KG1 (cell line): ENCODE data around the gene PCDHB12.
"Not testable (repeated sequence)": the region's sequence is repeated elsewhere in the genome, so short reads cannot be mapped to it uniquely, and the experiment has no call there.

Experiments
- DNase-seq: peaks from one replicate; lab custom pipeline; 2025; lab: John Stamatoyannopoulos, UW

Gene PCDHB12

GRCh38 chr5:141210281-141210680 lies 1.8 kb downstream of the PCDHB12 start:
- not testable (repeated sequence) for DNase-seq

- DNase-seq: not testable (repeated sequence)
These were observed 2.3 kb downstream of the PCDHB12 start for GRCh38 chr5:141210849-141211248.

- not testable (repeated sequence) for DNase-seq
These were observed 5.3 kb downstream of the PCDHB12 start, which contains the start of gene PCDHB13 for GRCh38 chr5:141213656-141214339. TSS of gene PCDHB13 (plus strand) at chr5:141213919. CDS start at chr5:141214124, 205 bp downstream.

- DNase-seq: not testable (repeated sequence)
These were observed 6.1 kb downstream of the PCDHB12 start for GRCh38 chr5:141214583-141214982.

GRCh38 chr5:141215504-141215903 lies 7.0 kb downstream of the PCDHB12 start:
- not testable (repeated sequence) for DNase-seq

GRCh38 chr5:141216035-141216434 lies 7.5 kb downstream of the PCDHB12 start:
- not testable (repeated sequence) for DNase-seq

- DNase-seq: no peak
These were observed 14.7 kb downstream of the PCDHB12 start, which contains the start of gene PCDHB14 for GRCh38 chr5:141223112-141223783. TSS of gene PCDHB14 (plus strand) at chr5:141223343. CDS start at chr5:141223506, 163 bp downstream.

- DNase-seq: not testable (repeated sequence)
These were observed 16.3 kb downstream of the PCDHB12 start for GRCh38 chr5:141224844-141225243.

- not testable (repeated sequence) for DNase-seq
These were observed 16.9 kb downstream of the PCDHB12 start for GRCh38 chr5:141225421-141225820.

- DNase-seq: no peak
These were observed 25.7 kb downstream of the PCDHB12 start for GRCh38 chr5:141234109-141234667.

GRCh38 chr5:141235922-141236321 lies 27.4 kb downstream of the PCDHB12 start:
- not testable (repeated sequence) for DNase-seq

GRCh38 chr5:141236516-141237313 lies 28.2 kb downstream of the PCDHB12 start:
- no peak for DNase-seq

GRCh38 chr5:141241496-141241895 lies 33.0 kb downstream of the PCDHB12 start:
- DNase-seq: no peak

- DNase-seq: no peak
These were observed 36.8 kb downstream of the PCDHB12 start, which contains the start of gene PCDHB15 for GRCh38 chr5:141245250-141245717. TSS of gene PCDHB15 (plus strand) at chr5:141245395. CDS start at chr5:141245579, 184 bp downstream.

- DNase-seq: not testable (repeated sequence)
These were observed 38.5 kb downstream of the PCDHB12 start for GRCh38 chr5:141246971-141247370.

- not testable (repeated sequence) for DNase-seq
These were observed 38.9 kb downstream of the PCDHB12 start for GRCh38 chr5:141247434-141247833.

- no peak for DNase-seq
These were observed 42.1 kb downstream of the PCDHB12 start for GRCh38 chr5:141250576-141250975.

GRCh38 chr5:141258464-141258863 lies 49.9 kb downstream of the PCDHB12 start:
- DNase-seq: no peak

GRCh38 chr5:141258948-141259347 lies 50.4 kb downstream of the PCDHB12 start:
- DNase-seq: no peak

- no peak for DNase-seq
These were observed 52.1 kb downstream of the PCDHB12 start for GRCh38 chr5:141260458-141261237.

- no peak for DNase-seq
These were observed 52.7 kb downstream of the PCDHB12 start for GRCh38 chr5:141261238-141261546.
